Measurements from ENCODE around the gene HASPIN. TPM values are rescaled to one million over a fixed set of nuclear protein-coding genes. Genes with fewer than 3 reads are reported as not detected.
"Not testable (repeated sequence)": the region's sequence is repeated elsewhere in the genome, so short reads cannot be mapped to it uniquely, and the experiment has no call there.

Gene HASPIN
- total RNA-seq, 1 experiment from 2014 or later, result 26.8 TPM

DNA sequence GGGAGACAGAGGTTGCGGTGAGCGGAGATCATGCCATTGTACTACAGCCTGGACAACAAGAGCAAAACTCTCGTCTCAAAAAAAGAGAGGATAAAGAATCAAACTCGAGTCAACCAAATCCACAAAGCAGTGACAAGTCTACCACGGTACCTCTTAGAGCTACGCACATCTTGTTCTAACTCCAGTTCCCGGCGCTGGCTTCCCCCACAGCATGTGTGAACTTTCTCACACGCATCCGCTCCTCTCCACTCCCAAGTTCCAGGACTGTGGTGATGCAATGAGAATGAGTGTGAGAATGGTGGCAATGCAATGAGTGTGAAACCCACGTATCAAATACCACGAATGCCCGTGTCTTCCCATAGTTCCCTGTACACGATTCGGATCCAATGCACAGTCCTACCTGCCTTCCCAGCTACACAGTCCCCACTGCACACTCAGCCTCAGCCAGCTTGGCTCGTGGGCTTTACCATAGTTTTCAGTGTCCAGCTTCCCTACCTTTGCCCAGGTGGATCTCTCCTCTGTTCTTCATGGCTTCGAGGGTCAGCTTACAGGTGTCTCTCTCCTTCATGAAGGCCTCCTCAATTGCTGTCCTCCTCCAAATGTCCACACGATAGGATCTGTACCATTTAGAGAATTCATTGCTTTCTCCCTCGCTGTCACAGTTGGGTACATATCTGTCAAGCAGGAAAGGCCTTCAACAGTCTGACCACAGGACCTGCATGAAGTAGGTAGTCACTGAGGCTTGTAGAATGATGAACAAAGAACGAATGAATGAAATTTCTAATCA, 18.6 kb upstream of the HASPIN start:
- ChIA-PET POLR2A (ENCODE audit: unreplicated experiment) (no interaction called here), CTCF (no interaction called here)
- H3K4me1 ChIP-seq (replicated peaks; ENCODE audit: insufficient read depth), result no peaks in the 10 kb centered on the region
- H3K4me2 ChIP-seq, result no peak overlapping the region
- H4K20me1 ChIP-seq (ENCODE audit: insufficient read depth), result no peaks in the 10 kb centered on the region
- H3K36me3 ChIP-seq (ENCODE audit: low read depth), result no peaks in the 10 kb centered on the region
- no peaks in the 10 kb centered on the region; the same call in 1 of the 2 replicates for H3K9me2 ChIP-seq (ENCODE audit: insufficient read depth)
- H3K4me3 ChIP-seq, result no peak overlapping the region
- intact Hi-C loops (cut with micrococcal nuclease; ENCODE audit: unreplicated experiment), result no loop called here
- BruUV-seq (replicated peaks), result no TSS peak
- H3K79me2 ChIP-seq (ENCODE audit: low read depth), result no peaks in the 10 kb centered on the region
- DNase-seq, result no peak
- H3K9me3 ChIP-seq (ENCODE audit: insufficient read depth, low read depth), result no peaks in the 10 kb centered on the region
- H3K27ac ChIP-seq, result no peak overlapping the region
- no peak overlapping the region for H2AFZ ChIP-seq
- H3K27me3 ChIP-seq (ENCODE audit: insufficient read depth, low read depth), result no peaks in the 10 kb centered on the region
- TF ChIP-seq EZH2 (IDR thresholded peaks at IDR 0.05; ENCODE audit: low read depth), result no peak
- TF ChIP-seq, protein P1, sequence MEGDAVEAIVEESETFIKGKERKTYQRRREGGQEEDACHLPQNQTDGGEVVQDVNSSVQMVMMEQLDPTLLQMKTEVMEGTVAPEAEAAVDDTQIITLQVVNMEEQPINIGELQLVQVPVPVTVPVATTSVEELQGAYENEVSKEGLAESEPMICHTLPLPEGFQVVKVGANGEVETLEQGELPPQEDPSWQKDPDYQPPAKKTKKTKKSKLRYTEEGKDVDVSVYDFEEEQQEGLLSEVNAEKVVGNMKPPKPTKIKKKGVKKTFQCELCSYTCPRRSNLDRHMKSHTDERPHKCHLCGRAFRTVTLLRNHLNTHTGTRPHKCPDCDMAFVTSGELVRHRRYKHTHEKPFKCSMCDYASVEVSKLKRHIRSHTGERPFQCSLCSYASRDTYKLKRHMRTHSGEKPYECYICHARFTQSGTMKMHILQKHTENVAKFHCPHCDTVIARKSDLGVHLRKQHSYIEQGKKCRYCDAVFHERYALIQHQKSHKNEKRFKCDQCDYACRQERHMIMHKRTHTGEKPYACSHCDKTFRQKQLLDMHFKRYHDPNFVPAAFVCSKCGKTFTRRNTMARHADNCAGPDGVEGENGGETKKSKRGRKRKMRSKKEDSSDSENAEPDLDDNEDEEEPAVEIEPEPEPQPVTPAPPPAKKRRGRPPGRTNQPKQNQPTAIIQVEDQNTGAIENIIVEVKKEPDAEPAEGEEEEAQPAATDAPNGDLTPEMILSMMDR (conservative IDR thresholded peaks at IDR 0.05), result no peak
- H3F3A ChIP-seq (ENCODE audit: insufficient read depth, low read depth), result 0 out of 2 replicates have a peak, but pooled peaks cover 5% of the 10 kb centered on the region

DNA sequence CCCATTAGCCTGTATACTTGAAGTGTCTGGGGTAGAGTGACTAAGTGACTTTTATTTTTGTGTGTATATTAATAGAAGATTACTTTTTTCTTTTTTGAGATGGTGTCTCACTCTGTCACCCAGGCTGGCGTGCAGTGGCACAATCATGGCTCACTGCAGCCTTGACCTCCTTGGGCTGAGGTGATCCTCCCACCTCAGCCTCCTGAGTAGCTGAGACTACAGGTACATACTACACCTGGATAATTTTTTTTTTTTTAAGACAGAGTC, 18.1 kb upstream of the HASPIN start:
- H3K4me3 ChIP-seq; H3K36me3 ChIP-seq (ENCODE audit: low read depth); H4K20me1 ChIP-seq (ENCODE audit: insufficient read depth); H3K9me3 ChIP-seq (ENCODE audit: insufficient read depth, low read depth); H3F3A ChIP-seq (ENCODE audit: insufficient read depth, low read depth); H3K4me2 ChIP-seq; H3K27me3 ChIP-seq (ENCODE audit: insufficient read depth, low read depth); POLR2A ChIA-PET (ENCODE audit: unreplicated experiment); intact Hi-C loops (cut with micrococcal nuclease; ENCODE audit: unreplicated experiment); DNase-seq; H3K79me2 ChIP-seq (ENCODE audit: low read depth); CTCF ChIA-PET; H3K9me2 ChIP-seq (ENCODE audit: insufficient read depth); H3K4me1 ChIP-seq (replicated peaks; ENCODE audit: insufficient read depth); H3K27ac ChIP-seq; BruUV-seq (replicated peaks); H2AFZ ChIP-seq: not testable (repeated sequence)

DNA sequence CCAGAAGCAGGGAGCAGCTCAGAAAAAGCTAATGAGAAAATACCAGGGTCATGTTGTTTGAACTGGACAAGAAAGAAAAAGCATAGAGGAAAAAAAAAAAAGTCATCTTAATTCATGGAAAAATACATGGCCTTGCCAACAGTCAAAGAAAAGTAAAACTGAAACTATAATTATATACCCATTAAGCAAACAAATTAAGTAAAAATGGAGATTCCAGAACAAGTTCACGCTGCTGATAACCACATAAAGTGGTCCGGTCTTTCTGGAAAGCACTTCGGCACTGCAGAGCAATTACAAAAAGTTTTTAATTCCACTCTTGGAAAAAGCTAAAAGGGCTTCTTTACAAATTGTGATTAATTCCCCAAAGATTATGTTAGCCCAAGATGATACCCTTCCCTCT, 15.3 kb upstream of the HASPIN start:
- no peak overlapping the region for H3K4me3 ChIP-seq
- no peak overlapping the region for H3K4me2 ChIP-seq
- ChIA-PET CTCF (interaction anchor here (1.1 kb wide), 1 partner anchor 15 kb away, joined by 9 read pairs; no protein-coding TSS in a partner anchor), POLR2A (ENCODE audit: unreplicated experiment) (no interaction called here)
- no TSS peak for BruUV-seq (replicated peaks)
- no peaks in the 10 kb centered on the region for H4K20me1 ChIP-seq (ENCODE audit: insufficient read depth)
- intact Hi-C loops (cut with micrococcal nuclease; ENCODE audit: unreplicated experiment), result no loop called here
- H3K9me3 ChIP-seq (ENCODE audit: insufficient read depth, low read depth), result no peaks in the 10 kb centered on the region
- no peak for DNase-seq
- peaks cover 16% of the 10 kb centered on the region for H3K4me1 ChIP-seq (replicated peaks; ENCODE audit: insufficient read depth)
- no peaks in the 10 kb centered on the region for H3K36me3 ChIP-seq (ENCODE audit: low read depth)
- H3K27ac ChIP-seq, result no peak overlapping the region
- no peak overlapping the region for H2AFZ ChIP-seq
- no peaks in the 10 kb centered on the region; the same call in 1 of the 2 replicates for H3K9me2 ChIP-seq (ENCODE audit: insufficient read depth)
- H3K79me2 ChIP-seq (ENCODE audit: low read depth), result no peaks in the 10 kb centered on the region
- peaks cover 18% of the 10 kb centered on the region; the same call in 1 of the 2 replicates for H3F3A ChIP-seq (ENCODE audit: insufficient read depth, low read depth)
- TF ChIP-seq, protein P1 (conservative IDR thresholded peaks at IDR 0.05), result no peak
- no peak for TF ChIP-seq EZH2 (IDR thresholded peaks at IDR 0.05; ENCODE audit: low read depth)
- no peaks in the 10 kb centered on the region for H3K27me3 ChIP-seq (ENCODE audit: insufficient read depth, low read depth)

Data from PC-9 (cell line).